Fibroblast of lung (primary cell): ENCODE data around the gene MAST3. TPM values are rescaled to one million over a fixed set of nuclear protein-coding genes. Genes with fewer than 3 reads are reported as not detected.
"Not testable (repeated sequence)": the region's sequence is repeated elsewhere in the genome, so short reads cannot be mapped to it uniquely, and the experiment has no call there.

ENCODE experiments used
- DNase-seq, 2 donors: peaks; one replicate each; pipeline versions ENCODE4 v3.0.0 to v3.0.0-alpha.2; 2010; ENCODE audit warnings: low read depth in 2 of 2
- H2AFZ ChIP-seq: 2 replicates; pipeline ENCODE4 v1.5.1; 2012; ENCODE audit warnings: low read length, control low read depth, inconsistent platforms
- H3K27ac ChIP-seq: 2 replicates; pipeline ENCODE4 v1.5.1; 2011; ENCODE audit warnings: low read length, control low read depth; ENCODE audit not compliant: insufficient read depth
- H3K27me3 ChIP-seq: 2 replicates; pipeline ENCODE4 v1.5.1; 2011; ENCODE audit warnings: mild to moderate bottlenecking, low read length; ENCODE audit not compliant: control insufficient read depth, insufficient read depth
- H3K36me3 ChIP-seq: 2 replicates; pipeline ENCODE4 v1.5.1; 2011; ENCODE audit warnings: low read length; ENCODE audit not compliant: control insufficient read depth, insufficient read depth
- H3K4me1 ChIP-seq: 2 replicates; pipeline ENCODE4 v1.5.1; 2011; ENCODE audit warnings: low read length; ENCODE audit not compliant: control insufficient read depth, insufficient read depth; ENCODE audit errors: extremely low read depth
- H3K4me2 ChIP-seq: 2 replicates; pipeline ENCODE4 v1.5.1; 2011; ENCODE audit warnings: low read length, control low read depth; ENCODE audit not compliant: insufficient read depth; ENCODE audit errors: extremely low read depth
- H3K4me3 ChIP-seq, 4 experiments: fragments of 200-600 bp in 1 of 4; sonication (generic) in 1 of 4; replicated peaks in 1 of 4; 2 replicates each; pipeline ENCODE4 v1.5.1; 2011 to 2016; ENCODE audit warnings: low read length in 4 of 4, low read depth in 3 of 4, mild to moderate bottlenecking in 3 of 4, control low read depth in 2 of 4, inconsistent platforms in 1 of 4, mixed read lengths in 1 of 4; ENCODE audit not compliant: insufficient read depth in 1 of 4; ENCODE audit errors: control extremely low read depth in 1 of 4
- H3K79me2 ChIP-seq: 2 replicates; pipeline ENCODE4 v1.5.1; 2012; ENCODE audit warnings: mild to moderate bottlenecking, low read length, inconsistent platforms; ENCODE audit not compliant: control insufficient read depth, insufficient read depth
- H3K9ac ChIP-seq: 2 replicates; pipeline ENCODE4 v1.5.1; 2011; ENCODE audit warnings: mild to moderate bottlenecking, low read length, control low read depth; ENCODE audit not compliant: insufficient read depth
- H3K9me3 ChIP-seq: 2 replicates; pipeline ENCODE4 v1.5.1; 2012; ENCODE audit warnings: low read depth, low read length; ENCODE audit not compliant: control insufficient read depth, insufficient read depth
- H4K20me1 ChIP-seq: 2 replicates; pipeline ENCODE4 v1.5.1; 2011; ENCODE audit warnings: low read length; ENCODE audit not compliant: control insufficient read depth, insufficient read depth; ENCODE audit errors: extremely low read depth
- CTCF ChIP-seq, 2 donors: IDR thresholded peaks in 1 of 2; conservative IDR thresholded peaks in 1 of 2; 1 replicate in 1 of 2; 2 replicates in 1 of 2; pipeline ENCODE4 v1.5.1; 2011 to 2012; ENCODE audit warnings: low read length in 2 of 2, control low read depth in 1 of 2, inconsistent platforms in 1 of 2, low read depth in 1 of 2, mild to moderate bottlenecking in 1 of 2
- EZH2 ChIP-seq: IDR thresholded peaks from 2 replicates; pipeline ENCODE4 v1.5.1; 2012; ENCODE audit warnings: low read length, control low read depth, mild to moderate bottlenecking; ENCODE audit errors: missing control alignments
- polyA plus RNA-seq, 2 donors: library from polyadenylated mRNA; depleted of rRNA in 1 of 2; stranded (reverse) in 1 of 2; unstranded in 1 of 2; fragments of >200 nt; gene quantifications; 2 replicates each; pipeline ENCODE4 v1.2.1, GENCODE V29; 2011 to 2012; ENCODE audit warnings: missing spikeins in 1 of 2
- total RNA-seq: library from RNA; depleted of rRNA; stranded (reverse); fragments of >200 nt; gene quantifications from 2 replicates; pipeline ENCODE4 v1.2.1, GENCODE V29; 2014

Gene MAST3
- total and polyA plus RNA-seq, 2 donors (not counting 1 experiment from before 2014, with no cell fraction given): 2.0 to 4.1 TPM

GRCh38 chr19:18157465-18158063 lies 60.0 kb downstream of the MAST3 start:
- Histone ChIP-seq H3K4me3 (no peak overlapping the region), H3K36me3 (peaks cover 14% of the 10 kb centered on the region), H2AFZ (no peak overlapping the region), H3K27me3 (no peaks in the 10 kb centered on the region), H3K4me2 (no peak overlapping the region), H3K9me3 (no peaks in the 10 kb centered on the region), H3K9ac (no peak overlapping the region), H4K20me1 (no peaks in the 10 kb centered on the region), H3K4me1 (peaks cover 19% of the 10 kb centered on the region), H3K79me2 (peaks cover 15% of the 10 kb centered on the region), H3K27ac (no peak overlapping the region)
- no peak for TF ChIP-seq CTCF (conservative IDR thresholded peaks at IDR 0.05 in 1 of 2, IDR thresholded peaks at IDR 0.05 in 1 of 2; ENCODE audit: low read depth in 1 of 2, low read length in 2 of 2)
- DNase-seq: no peak

- H3K4me3 ChIP-seq: no peak overlapping the region
- peaks cover 12% of the 10 kb centered on the region for H3K79me2 ChIP-seq
- H3K27me3 ChIP-seq: no peaks in the 10 kb centered on the region
- no peak for TF ChIP-seq EZH2
- H3K27ac ChIP-seq: no peak overlapping the region
- H3K4me1 ChIP-seq: peaks cover 19% of the 10 kb centered on the region
- H2AFZ ChIP-seq: no peak overlapping the region
- no peak overlapping the region for H3K4me2 ChIP-seq
- H4K20me1 ChIP-seq: no peaks in the 10 kb centered on the region
- H3K9ac ChIP-seq: no peak overlapping the region
- H3K36me3 ChIP-seq: peaks cover 19% of the 10 kb centered on the region
- DNase-seq: no peak
- no peaks in the 10 kb centered on the region for H3K9me3 ChIP-seq
Measured at GRCh38 chr19:18158467-18158866, 60.9 kb downstream of the MAST3 start.

- DNase-seq, H3K4me3 ChIP-seq, H3K4me2 ChIP-seq, H3K9me3 ChIP-seq, H4K20me1 ChIP-seq, H2AFZ ChIP-seq, H3K79me2 ChIP-seq, H3K9ac ChIP-seq, H3K27ac ChIP-seq, H3K27me3 ChIP-seq: not testable (repeated sequence)
- Histone ChIP-seq H3K36me3 (peaks cover 19% of the 10 kb centered on the region), H3K4me1 (peaks cover 19% of the 10 kb centered on the region)
Measured at GRCh38 chr19:18159059-18159616, 61.6 kb downstream of the MAST3 start.

GRCh38 chr19:18159810-18160209 lies 62.2 kb downstream of the MAST3 start:
- peaks cover 3% of the 10 kb centered on the region for H3K79me2 ChIP-seq
- no peaks in the 10 kb centered on the region for H3K9me3 ChIP-seq
- no peak overlapping the region for H3K27ac ChIP-seq
- peaks cover 19% of the 10 kb centered on the region for H3K36me3 ChIP-seq
- H3K27me3 ChIP-seq: no peaks in the 10 kb centered on the region
- no peak overlapping the region for H3K4me3 ChIP-seq
- H4K20me1 ChIP-seq: no peaks in the 10 kb centered on the region
- DNase-seq: no peak
- no peak overlapping the region for H3K4me2 ChIP-seq
- no peak overlapping the region for H2AFZ ChIP-seq
- H3K9ac ChIP-seq: no peak overlapping the region
- H3K4me1 ChIP-seq: peaks cover 16% of the 10 kb centered on the region
- no peak for TF ChIP-seq CTCF (conservative IDR thresholded peaks at IDR 0.05 in 1 of 2, IDR thresholded peaks at IDR 0.05 in 1 of 2; ENCODE audit: low read depth in 1 of 2, low read length in 2 of 2)
- no peak for TF ChIP-seq EZH2
